ENCODE results near the gene NOX3. TPM values are rescaled to one million over a fixed set of nuclear protein-coding genes. Genes with fewer than 3 reads are reported as not detected.

NOX3 gene
- total RNA-seq, 1 donor from 2014 or later = not detected

GRCh38 chr6:155443168-155443567 lies 12.5 kb downstream of the NOX3 start:
- no peak overlapping the region for H3K27ac ChIP-seq
- intact Hi-C loops (cut with DNase I) = no loop called here
- H3K4me1 ChIP-seq = no peaks in the 10 kb centered on the region
- H3K9me3 ChIP-seq = no peaks in the 10 kb centered on the region
- no peaks in the 10 kb centered on the region for H3K27me3 ChIP-seq
- no peak for DNase-seq (ENCODE audit: extremely low spot score in 2 of 2)
- no peak overlapping the region for H3K4me3 ChIP-seq
- TF ChIP-seq CTCF (IDR thresholded peaks at IDR 0.05) (no peak), POLR2A (IDR thresholded peaks at IDR 0.05) (no peak), POLR2AphosphoS5 (IDR thresholded peaks at IDR 0.05; ENCODE audit: insufficient read depth in 1 of 2, low read depth in 1 of 2) (no peak)
- H3K36me3 ChIP-seq = no peaks in the 10 kb centered on the region

GRCh38 chr6:155442562-155442961 lies 13.1 kb downstream of the NOX3 start:
- H3K36me3 ChIP-seq = no peaks in the 10 kb centered on the region
- H3K4me1 ChIP-seq = no peaks in the 10 kb centered on the region
- intact Hi-C loops (cut with DNase I) = no loop called here
- no peaks in the 10 kb centered on the region for H3K27me3 ChIP-seq
- DNase-seq (ENCODE audit: extremely low spot score in 2 of 2) = no peak
- no peak overlapping the region for H3K4me3 ChIP-seq
- TF ChIP-seq CTCF (IDR thresholded peaks at IDR 0.05) (no peak), POLR2AphosphoS5 (IDR thresholded peaks at IDR 0.05; ENCODE audit: insufficient read depth in 1 of 2, low read depth in 1 of 2) (no peak)
- H3K27ac ChIP-seq = no peak overlapping the region
- no peaks in the 10 kb centered on the region for H3K9me3 ChIP-seq

- no peaks in the 10 kb centered on the region for H3K27me3 ChIP-seq
- TF ChIP-seq POLR2A (IDR thresholded peaks at IDR 0.05) = no peak
- no peaks in the 10 kb centered on the region for H3K36me3 ChIP-seq
- H3K27ac ChIP-seq = no peak overlapping the region
- no peak overlapping the region for H3K4me3 ChIP-seq
- no peaks in the 10 kb centered on the region for H3K9me3 ChIP-seq
- H3K4me1 ChIP-seq = no peaks in the 10 kb centered on the region
- DNase-seq (ENCODE audit: extremely low spot score in 2 of 2) = no peak
- intact Hi-C loops (cut with DNase I) = no loop called here
These were observed 14.6 kb downstream of the NOX3 start for GRCh38 chr6:155441112-155441465.

- H3K4me3 ChIP-seq = no peak overlapping the region
- no peaks in the 10 kb centered on the region for H3K4me1 ChIP-seq
- no peak for DNase-seq (ENCODE audit: extremely low spot score in 2 of 2)
- H3K27me3 ChIP-seq = no peaks in the 10 kb centered on the region
- TF ChIP-seq CTCF (IDR thresholded peaks at IDR 0.05) (no peak), POLR2A (IDR thresholded peaks at IDR 0.05) (no peak), POLR2AphosphoS5 (IDR thresholded peaks at IDR 0.05; ENCODE audit: insufficient read depth in 1 of 2, low read depth in 1 of 2) (no peak)
- H3K36me3 ChIP-seq = no peaks in the 10 kb centered on the region
- intact Hi-C loops (cut with DNase I) = no loop called here
- no peak overlapping the region for H3K27ac ChIP-seq
- no peaks in the 10 kb centered on the region for H3K9me3 ChIP-seq
These were observed 15.1 kb downstream of the NOX3 start for GRCh38 chr6:155440398-155441111.

GRCh38 chr6:155439376-155439775 lies 16.3 kb downstream of the NOX3 start:
- no peak overlapping the region for H3K4me3 ChIP-seq
- H3K9me3 ChIP-seq = no peaks in the 10 kb centered on the region
- no peak for TF ChIP-seq POLR2A (IDR thresholded peaks at IDR 0.05)
- no peak for TF ChIP-seq CTCF (IDR thresholded peaks at IDR 0.05)
- TF ChIP-seq POLR2AphosphoS5 (IDR thresholded peaks at IDR 0.05; ENCODE audit: insufficient read depth in 1 of 2, low read depth in 1 of 2) = no peak
- no peak overlapping the region for H3K27ac ChIP-seq
- no peaks in the 10 kb centered on the region for H3K27me3 ChIP-seq
- H3K4me1 ChIP-seq = no peaks in the 10 kb centered on the region
- H3K36me3 ChIP-seq = no peaks in the 10 kb centered on the region
- DNase-seq (ENCODE audit: extremely low spot score in 2 of 2) = no peak
- intact Hi-C loops (cut with DNase I) = no loop called here

Measured in vagina (tissue), 2 donors.